ENCODE measurements around the gene KDR.

DNA sequence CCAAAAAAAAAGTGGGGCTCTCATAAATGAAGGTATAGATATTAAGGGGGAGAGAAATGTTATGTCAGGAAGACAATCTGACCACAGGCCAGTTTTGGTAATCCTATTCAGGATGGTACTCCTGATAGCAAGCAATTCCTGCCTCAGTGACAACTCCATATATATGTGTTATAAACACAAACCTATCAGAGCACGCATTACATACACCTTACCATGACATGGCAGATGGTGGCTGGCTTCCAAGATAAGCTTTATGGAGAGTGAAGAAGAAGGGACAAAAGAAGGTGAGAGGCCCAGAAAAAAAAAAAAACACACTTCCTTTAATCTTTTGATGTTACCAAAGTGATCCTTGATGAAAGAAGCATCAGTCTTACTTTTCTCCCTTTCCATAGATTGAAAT, 29.5 kb upstream of the KDR start:
- TF ChIP-seq, protein P1, sequence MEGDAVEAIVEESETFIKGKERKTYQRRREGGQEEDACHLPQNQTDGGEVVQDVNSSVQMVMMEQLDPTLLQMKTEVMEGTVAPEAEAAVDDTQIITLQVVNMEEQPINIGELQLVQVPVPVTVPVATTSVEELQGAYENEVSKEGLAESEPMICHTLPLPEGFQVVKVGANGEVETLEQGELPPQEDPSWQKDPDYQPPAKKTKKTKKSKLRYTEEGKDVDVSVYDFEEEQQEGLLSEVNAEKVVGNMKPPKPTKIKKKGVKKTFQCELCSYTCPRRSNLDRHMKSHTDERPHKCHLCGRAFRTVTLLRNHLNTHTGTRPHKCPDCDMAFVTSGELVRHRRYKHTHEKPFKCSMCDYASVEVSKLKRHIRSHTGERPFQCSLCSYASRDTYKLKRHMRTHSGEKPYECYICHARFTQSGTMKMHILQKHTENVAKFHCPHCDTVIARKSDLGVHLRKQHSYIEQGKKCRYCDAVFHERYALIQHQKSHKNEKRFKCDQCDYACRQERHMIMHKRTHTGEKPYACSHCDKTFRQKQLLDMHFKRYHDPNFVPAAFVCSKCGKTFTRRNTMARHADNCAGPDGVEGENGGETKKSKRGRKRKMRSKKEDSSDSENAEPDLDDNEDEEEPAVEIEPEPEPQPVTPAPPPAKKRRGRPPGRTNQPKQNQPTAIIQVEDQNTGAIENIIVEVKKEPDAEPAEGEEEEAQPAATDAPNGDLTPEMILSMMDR (IDR thresholded peaks at IDR 0.05): no peak
- no peak for TF ChIP-seq POLR2A (IDR thresholded peaks at IDR 0.05)

Data from transverse colon (tissue), 3 donors.